C4-2B (cell line): ENCODE measurements around the gene PPM1B.

Experiments
- ZFX ChIP-seq: fragments of 450-650 bp; IDR thresholded peaks from 2 replicates; pipeline ENCODE4 v1.6.1; 2017
- TF ChIP-seq, protein P1 (sequence below): fragments of 450-650 bp; conservative IDR thresholded peaks from 2 replicates; pipeline ENCODE4 v1.5.1; 2017; ENCODE audit warnings: mild to moderate bottlenecking

DNA sequence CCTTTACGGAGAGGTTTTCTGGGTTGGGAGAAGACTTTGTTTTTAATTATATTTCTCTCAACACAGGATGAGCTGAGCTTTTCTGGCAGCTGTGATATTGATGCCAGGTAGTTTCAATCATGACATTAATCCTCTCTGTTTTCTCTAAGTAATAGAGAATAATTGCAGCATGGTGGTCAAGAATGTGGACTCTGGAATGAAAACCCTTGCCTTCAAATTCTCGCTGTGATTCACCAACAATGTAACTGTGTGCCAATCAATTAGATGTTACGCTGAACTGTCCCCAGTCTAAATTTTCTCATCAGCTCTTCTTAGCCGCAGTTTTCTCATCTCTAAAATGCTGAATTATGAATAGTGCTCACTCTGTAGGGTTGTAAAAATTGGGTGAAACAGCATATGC is 31.6 kb upstream of the PPM1B start:
- TF ChIP-seq, protein P1, sequence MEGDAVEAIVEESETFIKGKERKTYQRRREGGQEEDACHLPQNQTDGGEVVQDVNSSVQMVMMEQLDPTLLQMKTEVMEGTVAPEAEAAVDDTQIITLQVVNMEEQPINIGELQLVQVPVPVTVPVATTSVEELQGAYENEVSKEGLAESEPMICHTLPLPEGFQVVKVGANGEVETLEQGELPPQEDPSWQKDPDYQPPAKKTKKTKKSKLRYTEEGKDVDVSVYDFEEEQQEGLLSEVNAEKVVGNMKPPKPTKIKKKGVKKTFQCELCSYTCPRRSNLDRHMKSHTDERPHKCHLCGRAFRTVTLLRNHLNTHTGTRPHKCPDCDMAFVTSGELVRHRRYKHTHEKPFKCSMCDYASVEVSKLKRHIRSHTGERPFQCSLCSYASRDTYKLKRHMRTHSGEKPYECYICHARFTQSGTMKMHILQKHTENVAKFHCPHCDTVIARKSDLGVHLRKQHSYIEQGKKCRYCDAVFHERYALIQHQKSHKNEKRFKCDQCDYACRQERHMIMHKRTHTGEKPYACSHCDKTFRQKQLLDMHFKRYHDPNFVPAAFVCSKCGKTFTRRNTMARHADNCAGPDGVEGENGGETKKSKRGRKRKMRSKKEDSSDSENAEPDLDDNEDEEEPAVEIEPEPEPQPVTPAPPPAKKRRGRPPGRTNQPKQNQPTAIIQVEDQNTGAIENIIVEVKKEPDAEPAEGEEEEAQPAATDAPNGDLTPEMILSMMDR = no peak
- TF ChIP-seq ZFX = no peak
